ENCODE measurements around the gene PSD2.

PSD2 gene

GRCh38 chr5:139795074-139796001 is at the start of gene PSD2:
Gene PSD2 (plus strand): TSS chr5:139795808. CDS start chr5:139809441, 13,633 bp downstream.
- TF ChIP-seq JUND (IDR thresholded peaks at IDR 0.05; ENCODE audit: low read depth), result no peak
- in situ Hi-C loops (cut with HindIII; ENCODE audit: low pct_unique_long_range_greater_than_20kb, low sequenced_read_pairs), result no loop called here
- DNase-seq (ENCODE audit: low read depth in 1 of 2, low spot score in 1 of 2), result peak; percentile 41 to 50

GRCh38 chr5:139746691-139747582 is 48.7 kb upstream of the PSD2 start:
- no peak for DNase-seq (ENCODE audit: low read depth in 1 of 2, low spot score in 1 of 2)
- in situ Hi-C loops (cut with HindIII; ENCODE audit: low pct_unique_long_range_greater_than_20kb, low sequenced_read_pairs), result no loop called here
- TF ChIP-seq JUND (IDR thresholded peaks at IDR 0.05; ENCODE audit: low read depth), result no peak

- in situ Hi-C loops (cut with HindIII; ENCODE audit: low pct_unique_long_range_greater_than_20kb, low sequenced_read_pairs), result no loop called here
- DNase-seq (ENCODE audit: low read depth in 1 of 2, low spot score in 1 of 2), result no peak
Measured at GRCh38 chr5:139747583-139748504, 47.8 kb upstream of the PSD2 start.

GRCh38 chr5:139748505-139748826 is 47.1 kb upstream of the PSD2 start:
- DNase-seq (ENCODE audit: low read depth in 1 of 2, low spot score in 1 of 2), result no peak
- no peak for TF ChIP-seq JUND (IDR thresholded peaks at IDR 0.05; ENCODE audit: low read depth)
- in situ Hi-C loops (cut with HindIII; ENCODE audit: low pct_unique_long_range_greater_than_20kb, low sequenced_read_pairs), result no loop called here

More at GRCh38 chr5:139747583-139748504, 47.8 kb upstream of the PSD2 start:
- TF ChIP-seq JUND (IDR thresholded peaks at IDR 0.05; ENCODE audit: low read depth), result no peak

DNA sequence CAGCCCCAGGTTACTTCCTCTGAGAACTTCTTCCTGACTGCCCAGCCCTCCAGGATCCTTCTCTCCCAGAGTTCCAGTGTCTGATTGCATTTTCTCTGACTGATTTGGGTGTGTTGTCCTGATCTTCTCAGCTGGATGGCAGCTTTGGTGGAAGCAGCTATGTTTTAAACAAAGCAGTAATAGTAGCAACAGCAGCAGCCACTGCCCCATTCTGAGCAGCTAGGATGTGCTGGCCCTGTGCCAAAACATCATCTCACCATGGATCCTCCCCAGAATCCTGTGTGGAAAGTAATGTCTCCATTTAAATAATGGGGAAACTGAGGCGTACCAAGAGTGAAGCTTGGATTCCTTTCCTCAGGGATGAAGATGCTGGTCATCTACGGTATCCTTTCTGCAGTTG is 46.4 kb upstream of the PSD2 start:
- TF ChIP-seq JUND (IDR thresholded peaks at IDR 0.05; ENCODE audit: low read depth), result no peak
- in situ Hi-C loops (cut with HindIII; ENCODE audit: low pct_unique_long_range_greater_than_20kb, low sequenced_read_pairs), result no loop called here
- no peak for DNase-seq (ENCODE audit: low read depth in 1 of 2, low spot score in 1 of 2)

DNA sequence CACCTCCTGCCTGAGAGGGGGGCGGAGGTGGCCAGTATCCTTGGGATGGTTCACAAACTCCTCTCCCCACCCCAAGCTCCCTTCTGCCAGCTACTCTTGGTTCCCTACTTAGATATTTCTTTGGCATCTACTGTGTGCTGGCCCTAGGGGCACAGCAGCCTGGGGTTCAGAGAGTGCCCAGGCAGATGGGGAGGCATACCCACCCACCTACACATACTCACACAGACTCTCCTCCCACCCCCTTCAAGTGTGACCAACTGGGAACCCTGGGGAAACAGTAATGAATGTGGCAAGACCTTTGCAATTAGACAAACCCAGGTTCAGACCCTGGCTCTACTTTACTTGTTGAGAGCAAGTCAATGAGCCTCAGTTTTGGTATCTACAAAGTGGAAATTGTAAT is 44.4 kb upstream of the PSD2 start:
- TF ChIP-seq JUND (IDR thresholded peaks at IDR 0.05; ENCODE audit: low read depth), result no peak
- DNase-seq (ENCODE audit: low read depth in 1 of 2, low spot score in 1 of 2), result no peak
- in situ Hi-C loops (cut with HindIII; ENCODE audit: low pct_unique_long_range_greater_than_20kb, low sequenced_read_pairs), result no loop called here

GRCh38 chr5:139752506-139753473 is 42.8 kb upstream of the PSD2 start:
- DNase-seq (ENCODE audit: low read depth in 1 of 2, low spot score in 1 of 2), result no peak
- in situ Hi-C loops (cut with HindIII; ENCODE audit: low pct_unique_long_range_greater_than_20kb, low sequenced_read_pairs), result no loop called here
- TF ChIP-seq JUND (IDR thresholded peaks at IDR 0.05; ENCODE audit: low read depth), result no peak

DNA sequence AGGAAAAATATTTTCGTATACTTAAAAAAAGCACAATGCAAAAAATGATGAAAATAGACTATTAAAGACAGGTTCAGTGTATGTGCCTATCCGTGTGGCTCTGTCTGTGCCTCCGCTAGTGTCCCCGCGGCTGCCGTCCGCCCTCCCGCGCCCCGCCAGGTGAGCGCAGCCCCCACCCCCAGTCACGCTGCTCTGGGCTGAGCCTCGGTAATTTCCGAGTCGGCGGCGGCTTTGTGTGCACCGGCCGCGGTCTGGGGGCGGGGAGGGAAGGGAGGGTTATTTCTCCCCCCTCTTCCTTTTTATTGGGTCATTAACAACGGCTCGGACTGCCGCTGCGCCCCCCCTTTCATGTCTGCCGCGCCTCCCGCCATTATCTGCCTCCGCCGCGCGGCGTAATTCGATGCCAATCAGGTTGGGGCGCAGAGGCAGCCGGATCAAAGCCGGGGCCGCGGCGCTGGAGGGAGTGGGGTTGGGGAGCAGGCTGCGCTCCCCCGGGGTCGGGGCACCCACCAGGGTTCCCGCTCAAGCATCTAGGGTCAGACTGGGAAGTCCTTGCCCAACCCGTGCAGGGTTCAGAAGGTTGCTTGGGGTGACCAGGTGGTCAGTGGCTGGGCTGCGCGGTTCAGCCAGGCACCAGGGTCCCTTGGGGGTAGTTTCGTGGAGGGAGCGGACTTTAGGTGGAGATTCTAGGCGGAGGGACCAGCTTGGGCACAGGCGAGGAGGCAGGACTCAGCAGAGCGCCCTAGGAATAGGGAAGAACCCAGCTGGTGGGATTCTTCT is 39.5 kb upstream of the PSD2 start:
- no peak for DNase-seq (ENCODE audit: low read depth in 1 of 2, low spot score in 1 of 2)
- no peak for TF ChIP-seq JUND (IDR thresholded peaks at IDR 0.05; ENCODE audit: low read depth)
- in situ Hi-C loops (cut with HindIII; ENCODE audit: low pct_unique_long_range_greater_than_20kb, low sequenced_read_pairs), result no loop called here

- in situ Hi-C loops (cut with HindIII; ENCODE audit: low pct_unique_long_range_greater_than_20kb, low sequenced_read_pairs), result no loop called here
- no peak for DNase-seq (ENCODE audit: low read depth in 1 of 2, low spot score in 1 of 2)
- TF ChIP-seq JUND (IDR thresholded peaks at IDR 0.05; ENCODE audit: low read depth), result no peak
Measured at GRCh38 chr5:139756971-139757370, 38.6 kb upstream of the PSD2 start.

DNA sequence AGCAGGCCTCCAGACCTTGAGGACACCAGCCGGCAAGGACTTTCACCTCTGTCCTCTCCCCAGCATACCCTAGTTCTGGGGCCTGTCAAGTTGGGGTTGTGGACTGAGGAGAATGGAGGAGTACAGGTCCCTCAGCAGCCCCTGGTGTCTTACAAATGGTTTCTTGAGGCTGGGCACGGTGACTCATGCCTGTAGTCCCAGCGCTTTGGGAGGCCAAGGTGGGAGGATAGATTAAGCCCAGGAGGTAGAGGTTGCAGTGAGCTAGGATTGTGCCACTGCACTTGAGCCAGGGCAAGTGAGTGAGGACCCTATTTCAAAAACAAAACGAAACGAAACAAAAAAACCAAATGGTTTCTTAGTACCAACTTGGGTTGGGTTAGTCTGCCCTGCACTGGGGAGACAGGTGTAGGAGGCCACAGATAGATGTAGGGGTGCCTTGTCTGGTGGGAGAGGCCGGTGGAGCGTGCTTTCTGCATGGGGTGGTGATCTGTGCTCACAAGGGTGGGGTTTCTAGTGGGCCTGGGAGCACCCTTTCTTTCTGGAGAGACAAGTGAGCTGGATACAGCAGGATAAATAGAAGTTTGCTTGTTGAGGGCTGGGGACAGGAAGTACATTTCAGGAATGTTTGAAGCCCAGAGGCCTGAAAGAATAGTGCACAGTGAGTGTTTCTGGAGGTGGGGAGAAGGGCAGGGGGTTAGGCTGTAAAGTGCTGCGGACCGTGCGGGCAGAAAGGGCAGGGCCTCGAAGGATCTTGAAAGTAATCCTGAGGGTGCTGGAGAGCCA is 37.7 kb upstream of the PSD2 start:
- no peak for TF ChIP-seq JUND (IDR thresholded peaks at IDR 0.05; ENCODE audit: low read depth)
- no peak for DNase-seq (ENCODE audit: low read depth in 1 of 2, low spot score in 1 of 2)
- in situ Hi-C loops (cut with HindIII; ENCODE audit: low pct_unique_long_range_greater_than_20kb, low sequenced_read_pairs), result no loop called here

Measured in T47D (cell line).